ENCODE measurements around the gene KRT9. TPM values are rescaled to one million over a fixed set of nuclear protein-coding genes. Genes with fewer than 3 reads are reported as not detected.

The KRT9 gene
- total and polyA plus RNA-seq, 2 experiments from 2014 or later = not detected

DNA sequence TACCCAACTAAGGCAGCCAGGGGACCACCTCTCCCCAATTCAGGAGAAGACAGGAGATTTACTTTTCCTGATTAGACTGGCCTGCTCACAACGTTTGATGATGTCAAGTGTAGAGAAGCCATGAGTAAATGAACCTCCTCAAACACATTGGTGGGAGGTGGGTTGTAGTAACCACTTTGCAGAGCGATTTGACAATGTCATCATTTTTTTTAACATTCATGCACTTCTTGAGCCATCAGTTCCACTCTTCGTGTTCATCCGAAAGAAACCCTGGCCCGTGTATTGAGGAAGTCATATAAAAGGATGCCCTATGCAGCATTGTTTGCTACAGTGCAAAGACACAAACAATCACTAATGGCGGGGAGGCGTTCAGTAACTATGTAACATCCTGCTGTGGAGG, 38.2 kb downstream of the KRT9 start:
- TF ChIP-seq, protein P1, sequence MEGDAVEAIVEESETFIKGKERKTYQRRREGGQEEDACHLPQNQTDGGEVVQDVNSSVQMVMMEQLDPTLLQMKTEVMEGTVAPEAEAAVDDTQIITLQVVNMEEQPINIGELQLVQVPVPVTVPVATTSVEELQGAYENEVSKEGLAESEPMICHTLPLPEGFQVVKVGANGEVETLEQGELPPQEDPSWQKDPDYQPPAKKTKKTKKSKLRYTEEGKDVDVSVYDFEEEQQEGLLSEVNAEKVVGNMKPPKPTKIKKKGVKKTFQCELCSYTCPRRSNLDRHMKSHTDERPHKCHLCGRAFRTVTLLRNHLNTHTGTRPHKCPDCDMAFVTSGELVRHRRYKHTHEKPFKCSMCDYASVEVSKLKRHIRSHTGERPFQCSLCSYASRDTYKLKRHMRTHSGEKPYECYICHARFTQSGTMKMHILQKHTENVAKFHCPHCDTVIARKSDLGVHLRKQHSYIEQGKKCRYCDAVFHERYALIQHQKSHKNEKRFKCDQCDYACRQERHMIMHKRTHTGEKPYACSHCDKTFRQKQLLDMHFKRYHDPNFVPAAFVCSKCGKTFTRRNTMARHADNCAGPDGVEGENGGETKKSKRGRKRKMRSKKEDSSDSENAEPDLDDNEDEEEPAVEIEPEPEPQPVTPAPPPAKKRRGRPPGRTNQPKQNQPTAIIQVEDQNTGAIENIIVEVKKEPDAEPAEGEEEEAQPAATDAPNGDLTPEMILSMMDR (IDR thresholded peaks at IDR 0.05; ENCODE audit: poor library complexity) = no peak
- no peak for TF ChIP-seq EZH2 (IDR thresholded peaks at IDR 0.05; ENCODE audit: borderline replicate concordance)
- no peak for TF ChIP-seq EZH2phosphoT487 (IDR thresholded peaks at IDR 0.05; ENCODE audit: low read depth, severe bottlenecking, unreplicated experiment)
- no peak overlapping the region for H3K4me3 ChIP-seq
- no peaks in the 10 kb centered on the region for H3K79me2 ChIP-seq
- no peak overlapping the region for H3K27ac ChIP-seq
- H3K9me3 ChIP-seq (ENCODE audit: low read depth) = no peaks in the 10 kb centered on the region
- no peaks in the 10 kb centered on the region for H3K27me3 ChIP-seq
- H3K36me3 ChIP-seq (replicated peaks; ENCODE audit: insufficient read depth, low read depth) = no peaks in the 10 kb centered on the region
- no peak overlapping the region for H2AFZ ChIP-seq
- no peaks in the 10 kb centered on the region for H4K20me1 ChIP-seq (ENCODE audit: insufficient read depth, poor library complexity, severe bottlenecking)
- WGBS (ENCODE audit: low lambda C conversion rate, missing lambda C conversion rate) = 88% methylated on average over 7 of the region's 7 CpGs
- DNase-seq (ENCODE audit: low spot score) = no peak
- H3K4me2 ChIP-seq = no peak overlapping the region
- H3K4me1 ChIP-seq (ENCODE audit: insufficient read depth) = peaks cover 44% of the 10 kb centered on the region
- H3K9me2 ChIP-seq (replicated peaks; ENCODE audit: insufficient read depth) = no peaks in the 10 kb centered on the region

DNA sequence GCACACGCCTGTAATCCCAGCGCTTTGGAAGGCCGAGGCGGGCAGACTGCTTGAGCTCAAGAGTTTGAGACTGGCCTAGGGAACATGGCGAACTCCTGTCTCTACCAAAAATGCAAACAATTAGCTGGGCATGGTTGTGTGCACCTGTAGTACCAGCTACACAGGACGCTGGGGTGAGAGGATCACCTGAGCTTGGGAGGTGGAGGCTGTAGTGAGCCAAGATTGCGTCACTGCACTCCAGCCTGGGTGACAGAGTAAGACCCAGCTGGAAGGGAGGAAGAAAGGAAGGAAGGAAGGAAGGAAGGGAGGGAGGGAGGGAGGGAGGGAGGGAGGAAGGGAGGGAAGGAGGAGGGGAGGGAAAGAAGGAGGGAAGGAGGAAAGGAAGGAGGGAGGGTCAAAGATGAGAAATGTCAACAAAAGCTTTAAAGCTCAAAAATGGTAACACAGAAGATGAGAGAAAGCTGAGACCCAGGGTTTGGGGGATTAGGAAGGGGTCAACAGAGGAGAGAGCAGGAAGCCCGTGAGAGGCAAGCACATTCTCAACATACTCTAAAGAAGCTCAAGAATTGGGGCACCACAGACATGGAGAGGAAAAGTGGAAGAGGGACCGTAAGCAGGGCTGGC, 38.8 kb downstream of the KRT9 start:
- H4K20me1 ChIP-seq (ENCODE audit: insufficient read depth, poor library complexity, severe bottlenecking) = no peaks in the 10 kb centered on the region
- no peak overlapping the region for H2AFZ ChIP-seq
- 86% methylated on average over 9 of the region's 9 CpGs for WGBS (ENCODE audit: low lambda C conversion rate, missing lambda C conversion rate)
- no peaks in the 10 kb centered on the region for H3K27me3 ChIP-seq
- H3K4me1 ChIP-seq (ENCODE audit: insufficient read depth) = peaks cover 39% of the 10 kb centered on the region
- no peak overlapping the region for H3K4me2 ChIP-seq
- no peaks in the 10 kb centered on the region for H3K9me2 ChIP-seq (replicated peaks; ENCODE audit: insufficient read depth)
- H3K79me2 ChIP-seq = no peaks in the 10 kb centered on the region
- no peaks in the 10 kb centered on the region for H3K36me3 ChIP-seq (replicated peaks; ENCODE audit: insufficient read depth, low read depth)
- TF ChIP-seq, protein P1 (IDR thresholded peaks at IDR 0.05; ENCODE audit: poor library complexity) = no peak
- TF ChIP-seq EZH2phosphoT487 (IDR thresholded peaks at IDR 0.05; ENCODE audit: low read depth, severe bottlenecking, unreplicated experiment) (no peak), EZH2 (IDR thresholded peaks at IDR 0.05; ENCODE audit: borderline replicate concordance) (no peak)
- H3K27ac ChIP-seq = no peak overlapping the region
- DNase-seq (ENCODE audit: low spot score) = no peak
- H3K4me3 ChIP-seq = no peak overlapping the region
- H3K9me3 ChIP-seq (ENCODE audit: low read depth) = no peaks in the 10 kb centered on the region

DNA sequence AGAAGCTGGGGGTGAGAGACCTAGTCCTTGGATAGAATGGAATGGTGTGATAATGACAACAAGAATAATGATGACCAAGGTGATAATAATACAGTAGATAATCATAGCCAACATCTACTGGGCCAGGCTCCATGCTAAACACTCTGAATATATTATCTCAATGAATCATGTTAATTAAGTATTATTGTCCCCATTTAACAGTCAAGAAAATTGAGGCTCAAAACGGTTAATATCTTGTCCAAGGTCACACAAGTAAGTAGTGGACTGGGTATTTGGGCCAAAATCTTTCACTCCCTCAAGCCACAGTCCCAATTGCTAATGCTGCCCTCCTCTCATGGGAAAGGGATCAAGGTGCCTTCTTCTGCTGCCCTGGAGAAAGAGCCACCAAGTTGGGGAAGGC, 39.9 kb downstream of the KRT9 start:
- DNase-seq (ENCODE audit: low spot score) = no peak
- Histone ChIP-seq H3K4me1 (ENCODE audit: insufficient read depth) (peaks cover 37% of the 10 kb centered on the region), H3K36me3 (replicated peaks; ENCODE audit: insufficient read depth, low read depth) (no peaks in the 10 kb centered on the region), H3K9me2 (replicated peaks; ENCODE audit: insufficient read depth) (no peaks in the 10 kb centered on the region), H3K27ac (no peak overlapping the region), H3K79me2 (peaks cover 10% of the 10 kb centered on the region), H4K20me1 (ENCODE audit: insufficient read depth, poor library complexity, severe bottlenecking) (peaks cover 9% of the 10 kb centered on the region), H3K4me3 (no peak overlapping the region), H3K27me3 (no peaks in the 10 kb centered on the region), H2AFZ (no peak overlapping the region), H3K9me3 (ENCODE audit: low read depth) (no peaks in the 10 kb centered on the region), H3K4me2 (no peak overlapping the region)
- TF ChIP-seq, protein P1 (IDR thresholded peaks at IDR 0.05; ENCODE audit: poor library complexity) = no peak
- no peak for TF ChIP-seq EZH2 (IDR thresholded peaks at IDR 0.05; ENCODE audit: borderline replicate concordance)
- TF ChIP-seq EZH2phosphoT487 (IDR thresholded peaks at IDR 0.05; ENCODE audit: low read depth, severe bottlenecking, unreplicated experiment) = no peak
- 86% methylated on average over 1 of the region's 1 CpG for WGBS (ENCODE audit: low lambda C conversion rate, missing lambda C conversion rate)

Data from hepatocyte (in vitro differentiated cells).